Superior temporal gyrus (tissue), 1 donor: ENCODE measurements around the gene NHSL1.

Experiments used
- DNase-seq: peaks from one replicate; pipeline ENCODE4 v3.0.0-alpha.2; 2016; ENCODE audit errors: extremely low spot score

The NHSL1 gene

GRCh38 chr6:138456401-138456790, 42.9 kb downstream of the NHSL1 start:
- DNase-seq, result no peak

DNA sequence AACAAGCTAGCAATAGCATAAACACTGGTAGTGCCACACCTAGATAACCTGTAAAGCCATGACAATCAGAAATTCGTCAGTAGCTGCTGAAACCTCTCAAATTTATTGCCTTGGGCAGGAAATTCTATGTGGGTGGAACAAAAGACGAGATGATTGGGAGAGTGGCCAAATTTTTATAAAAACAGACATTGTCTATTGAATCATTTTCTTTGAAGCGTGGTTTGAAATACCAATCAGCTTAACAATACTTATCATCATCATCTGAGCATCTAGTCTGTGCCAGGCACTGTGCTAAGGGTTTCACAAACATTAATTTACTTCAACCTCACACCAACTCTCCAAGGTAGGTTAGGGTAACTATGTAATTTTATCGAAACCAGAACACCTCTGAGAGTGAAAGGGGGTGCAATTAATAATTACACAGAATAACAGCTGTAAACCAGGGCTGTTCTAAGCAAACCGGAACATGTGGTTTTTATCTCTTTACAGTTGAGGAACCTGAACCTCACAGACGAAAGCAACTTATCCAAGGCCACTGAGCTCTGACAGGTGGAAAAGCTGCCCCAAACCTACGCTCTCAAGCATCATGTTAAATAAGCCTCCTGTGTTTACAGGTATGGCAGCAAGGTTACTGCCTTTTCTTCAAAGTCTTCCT, 43.4 kb downstream of the NHSL1 start:
- no peak for DNase-seq

- no peak for DNase-seq
Measured at GRCh38 chr6:138454981-138455706, 44.1 kb downstream of the NHSL1 start.

DNA sequence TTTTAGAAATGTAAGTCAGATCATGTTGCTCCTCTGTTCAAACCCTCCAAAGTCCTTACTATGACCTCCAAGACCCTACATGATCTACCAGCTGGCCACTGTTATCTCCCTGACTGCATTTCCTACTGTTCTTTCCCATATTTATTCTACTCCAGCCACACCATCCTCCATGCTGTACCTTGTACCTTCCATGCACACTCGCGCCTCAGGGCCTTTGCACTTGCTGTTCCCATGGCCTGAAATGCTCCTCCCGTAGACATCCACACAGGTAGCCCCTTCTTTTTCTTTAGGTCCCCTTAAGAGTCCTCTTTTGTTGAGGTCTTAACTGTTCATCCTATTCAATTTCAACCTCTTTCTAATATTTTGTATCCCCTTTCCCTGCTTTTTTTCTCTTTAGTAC, 48.3 kb downstream of the NHSL1 start:
- no peak for DNase-seq

DNA sequence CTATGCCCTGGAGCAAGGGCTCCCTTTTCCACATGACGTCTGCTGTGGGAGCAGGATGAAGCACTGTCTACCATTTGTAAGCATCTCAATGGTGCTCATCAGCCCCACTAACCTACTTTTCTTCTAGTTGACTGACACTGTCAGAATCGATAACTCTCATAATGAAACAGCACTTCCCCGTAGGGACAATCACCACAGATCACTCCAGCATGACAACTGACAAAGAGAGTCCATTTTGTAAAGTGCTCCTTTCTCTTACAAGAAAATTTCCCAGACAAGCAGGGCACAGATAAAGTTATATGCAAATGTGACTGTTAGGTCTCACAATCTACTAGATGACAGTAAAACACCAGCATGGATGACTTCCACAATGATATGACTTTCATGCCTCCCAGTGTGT, 48.8 kb downstream of the NHSL1 start:
- no peak for DNase-seq

DNA sequence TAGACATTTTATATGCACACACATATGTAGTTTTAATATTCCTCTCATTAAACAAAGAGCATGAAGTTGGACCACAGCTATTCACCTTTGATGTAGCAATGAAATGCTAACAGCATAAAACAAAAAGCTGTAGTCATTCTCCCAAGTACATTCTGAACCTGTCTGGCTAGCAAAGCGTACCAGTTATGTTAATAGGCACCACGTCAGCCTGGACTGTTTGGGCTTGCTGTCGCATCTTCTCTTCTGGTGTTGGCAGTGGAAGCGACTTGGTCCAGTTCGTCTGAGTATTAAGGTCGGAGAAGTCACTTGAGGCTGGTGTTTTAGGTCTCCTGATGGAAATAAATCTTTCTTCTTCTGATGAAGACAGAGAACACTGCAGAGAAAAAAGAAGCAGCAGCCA, 52.5 kb downstream of the NHSL1 start:
- no peak for DNase-seq

DNA sequence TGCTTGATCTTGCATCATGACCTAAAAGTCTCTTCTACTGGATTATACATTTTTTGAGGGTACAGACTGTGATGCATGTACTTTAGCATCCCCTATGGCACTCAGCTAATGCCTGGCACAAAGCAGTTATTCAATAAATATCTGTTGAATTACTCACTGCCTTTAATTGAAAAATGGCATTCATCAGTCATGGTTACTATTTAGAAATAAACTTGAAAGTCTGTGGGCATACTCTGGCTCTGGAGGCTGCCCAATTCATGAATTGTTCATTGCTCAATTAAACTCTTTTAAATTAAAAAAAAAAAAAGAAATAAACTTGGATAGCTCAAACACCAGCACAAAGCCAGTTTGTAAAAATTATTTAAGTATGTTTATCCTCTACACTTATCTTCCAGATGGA, 55.3 kb downstream of the NHSL1 start:
- no peak for DNase-seq

DNA sequence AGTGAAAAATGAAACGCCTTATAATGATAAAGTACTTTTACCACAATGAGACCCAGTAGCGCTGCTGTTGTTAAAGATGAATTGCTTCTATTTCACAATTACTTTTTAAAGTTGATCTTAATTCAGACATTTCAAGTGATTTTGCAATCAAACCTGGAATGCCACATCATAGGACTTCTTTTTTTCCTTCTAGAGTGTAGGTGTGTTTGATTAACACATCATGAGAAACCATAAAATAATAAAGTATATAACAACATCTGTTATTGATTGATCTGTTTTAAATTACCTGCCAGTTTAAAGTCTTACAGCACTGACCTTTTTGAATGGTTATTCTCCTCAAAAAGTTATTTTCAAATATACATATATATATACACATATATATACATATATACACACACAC, 56.6 kb downstream of the NHSL1 start:
- DNase-seq, result no peak

- DNase-seq, result no peak
Measured at GRCh38 chr6:138441965-138442364, 57.3 kb downstream of the NHSL1 start.

DNA sequence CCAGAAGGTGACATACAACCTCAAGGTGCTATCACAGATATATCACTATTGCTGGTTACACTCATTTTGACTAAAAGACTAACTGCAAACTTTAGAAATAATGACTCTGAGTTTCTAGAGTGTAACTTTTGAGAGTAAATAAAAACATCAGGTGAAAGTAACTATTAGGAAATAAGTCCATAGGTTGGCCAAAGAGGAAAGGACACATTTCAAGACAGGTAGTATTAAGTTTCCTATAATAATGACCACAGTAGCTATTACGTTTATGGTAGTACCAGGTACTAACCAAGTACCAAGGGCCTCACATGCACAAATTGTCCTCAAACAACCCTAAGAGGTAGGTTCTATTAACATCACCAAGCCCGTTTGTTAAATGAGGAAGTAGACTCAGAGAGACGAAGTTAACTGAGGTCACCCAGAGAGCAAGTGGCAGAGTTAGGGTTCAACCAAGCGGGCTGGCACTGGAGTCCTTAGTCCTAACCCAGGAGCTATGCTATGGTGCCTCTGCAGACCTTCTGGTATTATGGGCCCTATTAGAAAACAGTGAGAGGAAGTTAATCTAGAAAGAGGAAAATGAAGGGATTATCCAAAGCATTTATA, 58.4 kb downstream of the NHSL1 start:
- DNase-seq, result no peak

DNA sequence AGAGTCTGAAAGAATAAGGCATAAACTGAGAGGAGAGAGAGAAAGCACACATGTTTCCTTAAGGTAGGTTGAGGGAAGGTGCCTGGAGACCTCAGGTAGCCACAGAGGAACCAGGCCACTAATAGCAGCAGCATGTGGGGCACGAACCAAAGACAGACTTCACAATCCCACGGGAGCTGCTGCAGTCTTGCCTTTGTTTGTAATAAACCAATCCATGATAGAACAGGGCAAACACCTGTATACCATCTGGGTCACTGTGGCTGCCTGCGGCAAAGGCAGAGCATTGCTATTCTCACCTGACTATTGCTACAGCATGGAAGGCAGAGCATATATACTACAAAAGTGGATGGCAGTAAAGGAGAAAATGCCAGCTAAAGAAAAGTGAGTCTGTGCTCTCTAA, 59.0 kb downstream of the NHSL1 start:
- no peak for DNase-seq

- no peak for DNase-seq
Measured at GRCh38 chr6:138439546-138439945, 59.7 kb downstream of the NHSL1 start.

- no peak for DNase-seq
Measured at GRCh38 chr6:138434925-138435324, 64.4 kb downstream of the NHSL1 start.

DNA sequence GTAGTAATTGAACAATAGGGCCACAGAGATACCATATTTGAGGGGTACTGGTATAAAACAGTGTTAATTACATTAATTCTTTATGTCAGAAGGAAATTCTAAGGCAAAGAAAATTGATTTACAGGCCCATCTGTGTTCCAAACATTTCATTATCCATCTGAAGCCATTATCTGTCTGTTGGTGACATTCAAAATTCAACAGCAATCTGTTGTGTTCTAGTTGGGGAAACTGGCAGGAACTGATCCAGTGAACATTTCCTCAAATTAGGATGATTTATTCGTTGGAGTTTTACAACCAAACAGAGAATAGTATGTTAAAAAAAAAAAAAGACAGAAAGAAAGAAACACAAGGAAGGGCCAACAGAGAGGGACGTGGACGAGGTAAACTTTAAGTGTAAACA, 65.2 kb downstream of the NHSL1 start:
- no peak for DNase-seq

GRCh38 chr6:138432063-138432356, 67.3 kb downstream of the NHSL1 start:
- no peak for DNase-seq

DNA sequence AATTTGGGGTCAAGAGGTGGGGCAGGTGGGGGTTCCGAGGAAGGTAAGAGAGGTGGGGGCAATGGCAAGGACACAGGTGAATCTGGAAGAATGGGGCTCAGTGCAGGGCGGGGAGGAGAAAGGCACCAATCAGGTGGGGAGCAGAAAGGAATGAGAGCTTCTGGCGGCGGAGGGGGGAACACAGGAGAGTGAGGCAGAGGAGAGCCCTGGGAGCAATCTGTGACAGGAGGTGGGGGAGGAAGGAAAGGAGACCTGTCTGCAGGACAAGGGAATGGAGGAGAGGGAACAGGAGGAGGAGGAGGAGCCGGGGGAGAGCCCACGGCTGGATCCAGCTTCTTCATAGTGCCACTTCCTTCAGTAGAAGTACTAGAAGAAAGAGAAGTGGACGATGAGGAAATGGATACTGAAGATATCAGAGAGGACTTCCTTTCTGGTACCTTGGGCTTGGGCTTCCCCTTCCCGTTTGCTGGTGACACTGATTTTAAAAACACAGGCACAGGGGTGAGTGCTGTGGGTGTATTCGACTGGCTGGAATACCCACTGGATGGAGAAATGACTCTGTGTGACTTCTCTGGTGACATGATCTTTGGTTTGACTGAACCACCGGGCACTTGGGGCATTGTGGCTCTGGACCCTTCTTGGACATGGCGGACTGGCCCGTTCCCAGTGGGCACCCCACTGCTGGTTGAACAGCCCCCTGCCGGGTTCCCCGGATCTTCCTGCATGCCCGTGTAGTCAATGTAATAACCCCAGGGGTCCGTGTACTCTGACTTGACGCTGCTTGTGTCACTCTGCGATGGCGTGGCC, 67.8 kb downstream of the NHSL1 start:
- no peak for DNase-seq

DNA sequence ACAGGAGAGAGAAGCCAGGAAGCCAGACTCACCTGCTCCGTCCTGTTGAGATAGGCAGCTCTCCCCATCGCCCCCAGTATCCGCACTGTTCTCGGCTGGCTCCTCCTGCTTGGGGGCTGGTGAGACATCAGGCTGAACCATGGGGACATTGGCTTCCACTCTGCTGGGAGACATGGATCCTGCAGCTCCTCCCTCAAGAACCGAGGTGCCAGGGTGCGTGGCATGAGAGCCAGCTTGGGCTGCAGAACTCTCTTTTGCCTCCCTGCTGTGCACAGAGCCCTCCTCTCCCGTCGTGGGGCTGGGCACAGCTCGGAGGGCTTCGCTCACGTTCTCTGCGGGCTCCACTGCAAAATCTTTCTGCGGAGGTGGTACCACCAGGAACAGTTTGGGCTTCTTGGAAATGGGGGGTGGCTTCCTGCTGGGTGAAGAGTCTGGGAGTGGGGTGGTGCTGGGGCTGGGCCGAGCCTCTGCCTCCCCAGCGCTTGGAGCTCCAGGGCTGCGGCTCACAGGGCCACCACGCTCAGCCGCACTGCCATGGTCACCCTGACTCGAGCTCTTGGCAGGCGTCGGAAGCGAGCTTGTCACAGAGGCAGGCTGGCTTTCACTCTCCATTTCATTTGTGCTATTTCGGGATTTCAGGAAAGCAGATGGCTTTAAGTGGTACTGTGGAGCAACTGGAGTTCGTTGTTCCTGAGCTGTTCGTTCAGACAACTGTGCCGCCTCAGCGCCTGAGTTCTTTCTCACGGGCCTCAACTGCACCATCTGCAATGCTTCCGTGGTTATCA, 68.7 kb downstream of the NHSL1 start:
- DNase-seq, result peak; percentile 54

GRCh38 chr6:138429761-138430160, 69.5 kb downstream of the NHSL1 start:
- peak; percentile 37 for DNase-seq

- peak; percentile 86 for DNase-seq
Measured at GRCh38 chr6:138428944-138429598, 70.2 kb downstream of the NHSL1 start.

DNA sequence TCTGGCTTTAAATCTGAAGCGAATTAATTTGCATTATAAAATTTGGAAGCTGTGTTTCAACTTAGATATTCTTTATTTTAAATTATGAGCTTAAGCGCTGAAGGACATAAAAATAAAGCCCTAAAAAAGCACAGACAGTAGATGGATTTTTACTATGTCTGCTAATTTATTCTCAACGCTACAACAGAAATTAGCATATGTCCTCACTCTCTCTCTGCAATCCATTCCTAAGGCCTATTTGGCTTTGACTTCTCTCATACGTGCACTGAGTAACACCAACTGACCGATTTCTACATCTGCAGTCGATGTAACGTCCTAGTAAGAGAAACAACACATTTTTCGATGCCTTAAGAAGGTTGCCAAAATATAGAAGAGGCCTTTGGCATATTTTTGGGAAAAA, 71.6 kb downstream of the NHSL1 start:
- DNase-seq, result peak; percentile 49

GRCh38 chr6:138426500-138427123, 72.7 kb downstream of the NHSL1 start:
- no peak for DNase-seq
